ENCODE data around the gene FAM20A. TPM values are rescaled to one million over a fixed set of nuclear protein-coding genes. Genes with fewer than 3 reads are reported as not detected.
"Not testable (repeated sequence)": the region's sequence is repeated elsewhere in the genome, so short reads cannot be mapped to it uniquely, and the experiment has no call there.

FAM20A gene
- total and polyA plus RNA-seq, 11 donors: 2.6 to 37.9 (median 8.8) TPM

DNA sequence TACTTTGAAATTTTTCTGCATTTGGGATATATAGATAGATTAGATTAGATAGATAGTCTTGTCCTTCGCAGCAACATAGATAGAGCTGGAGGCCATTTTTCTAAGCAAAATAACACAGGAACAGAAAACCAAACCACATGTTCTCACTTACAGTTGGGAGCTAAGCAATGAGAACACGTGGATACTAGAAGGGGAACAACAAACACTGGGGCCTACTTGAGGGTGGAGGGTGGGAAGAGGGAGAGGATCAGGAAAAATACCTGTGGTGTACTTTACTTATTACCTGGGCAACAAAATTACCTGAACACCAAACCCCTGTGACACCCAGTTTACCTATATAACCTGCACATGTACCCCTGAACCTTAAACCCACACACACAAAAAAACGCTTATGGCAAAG lies 74.6 kb downstream of the FAM20A start:
- no peak for ATAC-seq
- DNase-seq: no peak
- peaks cover 0 to 100% (median 92%) of the 10 kb centered on the region in 9 donors for H3K36me3 ChIP-seq
- WGBS, 4 donors: 65 to 70% (median 68%) methylated on average over 3 of the region's 3 CpGs
- H3K9me3 ChIP-seq: no peaks in the 10 kb centered on the region
- TF ChIP-seq, protein P1, sequence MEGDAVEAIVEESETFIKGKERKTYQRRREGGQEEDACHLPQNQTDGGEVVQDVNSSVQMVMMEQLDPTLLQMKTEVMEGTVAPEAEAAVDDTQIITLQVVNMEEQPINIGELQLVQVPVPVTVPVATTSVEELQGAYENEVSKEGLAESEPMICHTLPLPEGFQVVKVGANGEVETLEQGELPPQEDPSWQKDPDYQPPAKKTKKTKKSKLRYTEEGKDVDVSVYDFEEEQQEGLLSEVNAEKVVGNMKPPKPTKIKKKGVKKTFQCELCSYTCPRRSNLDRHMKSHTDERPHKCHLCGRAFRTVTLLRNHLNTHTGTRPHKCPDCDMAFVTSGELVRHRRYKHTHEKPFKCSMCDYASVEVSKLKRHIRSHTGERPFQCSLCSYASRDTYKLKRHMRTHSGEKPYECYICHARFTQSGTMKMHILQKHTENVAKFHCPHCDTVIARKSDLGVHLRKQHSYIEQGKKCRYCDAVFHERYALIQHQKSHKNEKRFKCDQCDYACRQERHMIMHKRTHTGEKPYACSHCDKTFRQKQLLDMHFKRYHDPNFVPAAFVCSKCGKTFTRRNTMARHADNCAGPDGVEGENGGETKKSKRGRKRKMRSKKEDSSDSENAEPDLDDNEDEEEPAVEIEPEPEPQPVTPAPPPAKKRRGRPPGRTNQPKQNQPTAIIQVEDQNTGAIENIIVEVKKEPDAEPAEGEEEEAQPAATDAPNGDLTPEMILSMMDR (IDR thresholded peaks at IDR 0.05): no peak
- TF ChIP-seq POLR2A (IDR thresholded peaks at IDR 0.05): no peak
- intact Hi-C loops (cut with DNase I): no loop called here
- H3K4me1 ChIP-seq: peaks cover 0 to 71% (median 30%) of the 10 kb centered on the region in 12 donors
- H3K4me3 ChIP-seq: no peak overlapping the region
- H3K27ac ChIP-seq: peak overlapping the region in 1 of 12 donors; percentile 51
- H3K27me3 ChIP-seq: no peaks in the 10 kb centered on the region

DNA sequence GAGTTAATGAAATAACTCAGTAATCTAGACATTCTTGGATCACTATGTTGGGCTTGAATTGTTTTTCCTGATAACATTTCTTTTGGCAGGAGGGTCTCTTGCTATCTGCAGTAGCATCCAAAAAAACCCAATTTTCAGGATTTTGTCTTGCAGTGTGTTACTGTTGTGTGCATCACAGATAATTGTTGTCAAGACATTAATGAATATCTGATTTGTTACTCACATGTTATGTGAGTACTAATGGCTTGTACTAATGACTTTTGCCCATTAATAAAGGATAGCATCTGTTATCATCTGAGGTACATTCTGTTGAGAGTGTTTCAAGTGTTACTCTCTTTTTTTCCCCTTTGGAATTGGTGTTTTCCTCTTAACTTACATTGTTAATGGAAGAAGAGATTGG lies 78.9 kb downstream of the FAM20A start:
- no peaks in the 10 kb centered on the region for H3K27me3 ChIP-seq
- intact Hi-C loops (cut with DNase I): no loop called here
- peak overlapping the region in 2 of 12 donors; percentile 8 for H3K4me3 ChIP-seq
- peak overlapping the region in 11 of 12 donors; percentile 19 to 100 (median 69) for H3K27ac ChIP-seq
- H3K4me1 ChIP-seq: peaks cover 3 to 93% (median 57%) of the 10 kb centered on the region in 12 donors
- DNase-seq (no peak), ATAC-seq (no peak)
- no peak for TF ChIP-seq POLR2A (IDR thresholded peaks at IDR 0.05)
- TF ChIP-seq, protein P1 (IDR thresholded peaks at IDR 0.05): no peak
- peaks cover 0 to 100% (median 88%) of the 10 kb centered on the region in 9 donors for H3K36me3 ChIP-seq
- H3K9me3 ChIP-seq: no peaks in the 10 kb centered on the region

DNA sequence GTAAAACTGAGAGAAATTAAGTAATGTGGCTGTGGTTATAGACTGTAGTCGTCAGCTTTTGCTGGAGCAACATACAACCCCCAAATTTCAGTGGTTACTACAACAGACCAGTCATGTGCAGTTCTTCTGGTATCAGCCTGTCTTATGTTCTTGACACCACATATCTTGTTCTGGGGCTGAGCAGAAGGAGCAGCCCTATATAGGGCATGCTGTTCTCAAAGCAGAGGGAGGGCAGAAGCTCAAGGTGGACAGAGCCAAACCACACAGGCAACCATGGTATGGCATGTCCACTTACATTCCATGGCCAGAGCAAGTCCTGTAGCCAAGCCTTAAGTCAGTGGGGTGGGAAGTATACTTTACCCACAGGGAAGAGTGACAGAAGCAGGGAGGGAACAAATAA lies 81.3 kb downstream of the FAM20A start:
- H3K36me3 ChIP-seq: peaks cover 0 to 100% (median 86%) of the 10 kb centered on the region in 9 donors
- peaks cover 7 to 98% (median 74%) of the 10 kb centered on the region in 12 donors for H3K4me1 ChIP-seq
- H3K4me3 ChIP-seq: peak overlapping the region in 1 of 12 donors; percentile 10
- H3K9me3 ChIP-seq: no peaks in the 10 kb centered on the region
- WGBS, 4 donors: 52 to 60% (median 56%) methylated on average over 1 of the region's 1 CpG
- H3K27ac ChIP-seq: peak overlapping the region; percentile 31 to 100 (median 54)
- TF ChIP-seq, protein P1 (IDR thresholded peaks at IDR 0.05): no peak
- DNase-seq (peak in 2 of 5 donors; percentile 56 to 62), ATAC-seq (peak; percentile 89 to 96 (median 92))
- intact Hi-C loops (cut with DNase I): no loop called here
- H3K27me3 ChIP-seq: no peaks in the 10 kb centered on the region

DNA sequence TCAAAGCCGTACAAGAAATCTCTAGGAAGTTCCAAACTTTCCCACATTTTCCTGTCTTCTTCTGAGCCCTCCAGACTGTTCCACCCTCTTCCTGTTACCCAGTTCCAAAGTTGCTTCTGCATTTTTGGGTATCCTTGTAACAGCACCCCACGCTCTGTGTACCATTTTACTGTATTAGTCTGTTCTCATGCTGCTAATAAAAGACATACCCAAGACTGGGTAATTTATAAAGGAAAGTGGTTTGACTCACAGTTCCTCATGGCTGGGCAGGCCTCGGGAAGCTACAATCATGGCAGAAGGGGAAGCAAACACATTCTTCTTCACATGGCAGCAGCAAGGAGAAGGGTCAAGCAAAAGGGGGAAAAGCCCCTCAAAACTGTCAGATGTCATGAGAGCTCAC lies 82.1 kb downstream of the FAM20A start:
- intact Hi-C loops (cut with DNase I); ATAC-seq; DNase-seq; H3K27me3 ChIP-seq; H3K9me3 ChIP-seq; H3K4me3 ChIP-seq: not testable (repeated sequence)
- 61 to 78% (median 77%) methylated on average over 3 of the region's 3 CpGs for WGBS, 4 donors
- H3K27ac ChIP-seq: peak overlapping the region; percentile 31 to 100 (median 54)
- peaks cover 0 to 92% (median 77%) of the 10 kb centered on the region in 9 donors for H3K36me3 ChIP-seq
- peaks cover 7 to 99% (median 78%) of the 10 kb centered on the region in 12 donors for H3K4me1 ChIP-seq

Data from heart left ventricle (tissue), 16 donors.